GM21360 (cell line): ENCODE data around the gene PRKCG.

ENCODE experiments used
- ATAC-seq: cut with Tn5 transposase; IDR thresholded peaks from one replicate; pipeline ENCODE4 v1.9.1; 2021; ENCODE audit warnings: mild to moderate bottlenecking, moderate library complexity; ENCODE audit not compliant: unreplicated experiment

The PRKCG gene

DNA sequence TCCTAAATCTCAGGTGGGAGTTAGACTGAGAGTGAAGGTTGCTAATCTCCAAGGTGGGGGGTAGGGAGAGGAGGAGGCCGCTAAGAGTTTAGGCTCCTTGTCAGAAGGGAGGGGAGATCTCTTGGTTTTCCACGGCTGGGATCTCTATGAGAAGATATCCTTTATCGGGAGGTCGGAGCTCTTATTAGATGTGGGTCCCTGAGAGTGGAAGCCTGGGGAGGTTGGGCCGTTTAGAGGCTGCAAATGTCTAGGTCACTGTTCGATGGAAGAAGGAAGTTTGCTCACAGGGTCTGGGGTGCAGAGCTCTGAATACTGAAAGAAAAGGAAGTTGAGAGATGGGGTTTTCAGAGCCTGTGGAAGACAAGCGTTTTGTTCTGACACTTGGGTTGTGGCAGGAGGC, 10.5 kb upstream of the PRKCG start:
- ATAC-seq: no peak

DNA sequence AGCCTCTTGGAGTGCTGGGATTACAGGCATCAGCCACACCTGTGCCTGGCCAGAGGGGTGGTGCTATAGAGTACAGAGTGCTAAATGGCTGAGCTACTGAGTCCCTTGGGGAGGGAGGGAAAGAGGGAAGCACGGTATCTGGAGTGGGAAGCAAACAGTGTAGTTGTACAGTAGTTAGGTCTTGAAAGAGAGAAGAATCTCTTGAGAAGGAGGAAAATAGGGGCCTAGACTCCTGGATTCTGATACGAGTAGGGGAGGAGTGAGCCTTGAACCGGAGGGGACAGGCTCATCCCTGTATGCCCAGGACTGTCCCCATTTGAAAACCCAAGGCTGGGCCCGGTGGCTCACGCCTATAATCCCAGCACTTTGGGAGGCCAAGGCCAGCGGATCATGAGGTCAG, 9.2 kb upstream of the PRKCG start:
- no peak for ATAC-seq

DNA sequence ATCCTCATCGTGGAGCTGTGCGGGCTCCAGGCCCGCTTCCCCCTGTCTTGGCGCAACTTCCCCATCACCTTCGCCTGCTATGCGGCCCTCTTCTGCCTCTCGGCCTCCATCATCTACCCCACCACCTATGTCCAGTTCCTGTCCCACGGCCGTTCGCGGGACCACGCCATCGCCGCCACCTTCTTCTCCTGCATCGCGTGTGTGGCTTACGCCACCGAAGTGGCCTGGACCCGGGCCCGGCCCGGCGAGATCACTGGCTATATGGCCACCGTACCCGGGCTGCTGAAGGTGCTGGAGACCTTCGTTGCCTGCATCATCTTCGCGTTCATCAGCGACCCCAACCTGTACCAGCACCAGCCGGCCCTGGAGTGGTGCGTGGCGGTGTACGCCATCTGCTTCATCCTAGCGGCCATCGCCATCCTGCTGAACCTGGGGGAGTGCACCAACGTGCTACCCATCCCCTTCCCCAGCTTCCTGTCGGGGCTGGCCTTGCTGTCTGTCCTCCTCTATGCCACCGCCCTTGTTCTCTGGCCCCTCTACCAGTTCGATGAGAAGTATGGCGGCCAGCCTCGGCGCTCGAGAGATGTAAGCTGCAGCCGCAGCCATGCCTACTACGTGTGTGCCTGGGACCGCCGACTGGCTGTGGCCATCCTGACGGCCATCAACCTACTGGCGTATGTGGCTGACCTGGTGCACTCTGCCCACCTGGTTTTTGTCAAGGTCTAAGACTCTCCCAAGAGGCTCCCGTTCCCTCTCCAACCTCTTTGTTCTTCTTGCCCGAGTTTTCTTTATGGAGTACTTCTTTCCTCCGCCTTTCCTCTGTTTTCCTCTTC, 8.0 kb upstream of the PRKCG start:
- ATAC-seq: no peak

DNA sequence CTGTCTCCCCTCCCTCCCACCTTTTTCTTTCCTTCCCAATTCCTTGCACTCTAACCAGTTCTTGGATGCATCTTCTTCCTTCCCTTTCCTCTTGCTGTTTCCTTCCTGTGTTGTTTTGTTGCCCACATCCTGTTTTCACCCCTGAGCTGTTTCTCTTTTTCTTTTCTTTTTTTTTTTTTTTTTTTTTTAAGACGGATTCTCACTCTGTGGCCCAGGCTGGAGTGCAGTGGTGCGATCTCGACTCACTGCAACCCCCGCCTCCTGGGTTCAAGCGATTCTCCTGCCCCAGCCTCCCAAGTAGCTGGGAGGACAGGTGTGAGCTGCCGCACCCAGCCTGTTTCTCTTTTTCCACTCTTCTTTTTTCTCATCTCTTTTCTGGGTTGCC, 7.4 kb upstream of the PRKCG start:
- no peak for ATAC-seq

DNA sequence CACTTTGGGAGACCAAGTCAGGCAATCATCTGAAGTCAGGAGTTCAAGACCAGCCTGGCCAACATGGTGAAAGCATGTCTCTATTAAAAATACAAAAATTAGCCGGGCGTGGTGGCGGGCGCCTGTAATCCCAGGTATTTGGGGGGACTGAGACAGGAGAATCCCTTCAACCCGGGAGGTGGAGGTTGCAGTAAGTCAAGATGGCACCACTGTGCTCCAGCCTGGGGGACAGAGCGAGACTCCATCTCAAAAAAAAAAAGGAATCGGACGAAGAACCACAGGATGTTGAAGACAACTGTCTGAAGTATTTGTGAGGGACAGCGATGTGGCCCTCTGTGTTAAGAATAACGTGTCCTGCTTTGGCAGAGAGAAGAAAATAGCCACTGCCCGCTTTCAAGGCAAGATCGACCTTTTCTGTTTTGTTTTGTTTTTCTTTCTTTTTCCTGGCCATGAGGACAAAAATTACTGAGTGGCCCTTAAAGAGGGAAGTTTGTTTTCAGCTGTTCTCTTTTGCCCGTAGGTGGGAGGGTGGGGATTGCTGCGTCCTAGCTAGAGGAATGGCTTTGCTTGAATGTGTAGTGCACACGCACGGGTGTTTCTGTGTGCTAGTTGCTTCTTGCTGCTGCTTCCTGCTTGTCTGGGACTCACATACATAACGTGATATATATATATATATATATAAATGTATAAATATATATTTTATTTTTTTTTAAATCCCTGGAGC, 6.2 kb upstream of the PRKCG start:
- no peak for ATAC-seq

DNA sequence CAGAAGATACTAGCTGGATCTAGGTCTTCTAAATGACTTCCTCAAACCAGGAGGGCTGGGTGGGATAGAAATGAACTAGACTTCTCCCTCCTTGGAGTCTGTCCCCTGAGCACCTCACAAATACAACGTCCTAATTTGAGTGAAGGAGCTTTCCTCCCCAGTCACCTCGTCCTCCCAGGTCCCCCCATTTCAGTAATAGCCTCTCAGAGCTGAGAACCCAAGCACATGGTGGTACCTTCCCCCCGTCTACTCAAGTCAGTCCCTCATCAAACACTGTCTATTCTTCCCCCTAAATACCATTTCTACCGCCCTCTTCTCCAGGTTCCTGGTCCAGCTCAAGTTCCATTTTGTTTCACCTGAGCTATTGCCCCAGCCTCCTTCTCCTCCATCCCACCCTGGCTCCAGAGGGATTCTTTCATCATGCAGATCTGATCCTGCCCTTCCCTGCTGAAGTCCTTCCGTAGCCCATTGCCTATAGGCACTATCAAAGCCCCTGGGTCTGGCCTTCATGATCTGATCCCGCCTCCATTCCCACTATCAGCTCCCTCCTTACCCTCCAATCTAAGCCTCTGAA, 5.3 kb upstream of the PRKCG start:
- ATAC-seq: no peak

DNA sequence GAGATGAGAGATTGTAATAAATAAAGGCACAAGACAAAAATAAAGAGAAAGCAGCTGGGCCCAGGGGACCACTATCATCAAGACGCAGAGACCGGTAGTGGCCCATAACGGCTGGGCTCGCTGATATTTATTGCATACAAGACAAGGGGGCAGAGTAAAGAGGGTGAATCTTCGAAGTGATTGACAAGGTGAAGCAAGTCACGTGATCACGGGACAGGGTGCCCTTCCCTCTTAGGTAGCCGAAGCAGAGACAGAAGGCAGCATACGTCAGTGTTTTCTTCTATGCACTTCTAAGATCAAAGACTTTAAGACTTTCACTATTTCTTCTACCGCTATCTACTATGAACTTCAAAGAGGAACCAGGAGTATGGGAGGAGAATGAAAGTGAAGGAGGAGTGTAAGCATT, 4.6 kb upstream of the PRKCG start:
- no peak for ATAC-seq

DNA sequence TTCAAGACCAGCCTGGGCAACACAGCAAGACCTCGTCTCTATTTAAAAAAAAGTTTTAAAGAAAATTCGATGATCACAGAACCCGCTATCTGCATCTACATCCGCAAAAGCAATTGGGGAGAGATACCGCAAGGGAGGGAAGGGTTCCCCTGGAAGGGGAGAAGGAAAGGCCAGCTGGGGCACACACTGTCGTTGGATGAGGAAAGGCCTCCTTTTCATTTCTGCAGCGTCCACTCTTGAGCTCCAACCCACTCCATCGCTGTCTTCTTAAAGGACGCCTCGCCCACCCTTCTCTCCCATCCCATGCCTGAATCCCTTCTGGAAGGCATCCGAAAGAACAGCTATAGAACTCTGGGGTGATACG, 3.2 kb upstream of the PRKCG start:
- no peak for ATAC-seq

DNA sequence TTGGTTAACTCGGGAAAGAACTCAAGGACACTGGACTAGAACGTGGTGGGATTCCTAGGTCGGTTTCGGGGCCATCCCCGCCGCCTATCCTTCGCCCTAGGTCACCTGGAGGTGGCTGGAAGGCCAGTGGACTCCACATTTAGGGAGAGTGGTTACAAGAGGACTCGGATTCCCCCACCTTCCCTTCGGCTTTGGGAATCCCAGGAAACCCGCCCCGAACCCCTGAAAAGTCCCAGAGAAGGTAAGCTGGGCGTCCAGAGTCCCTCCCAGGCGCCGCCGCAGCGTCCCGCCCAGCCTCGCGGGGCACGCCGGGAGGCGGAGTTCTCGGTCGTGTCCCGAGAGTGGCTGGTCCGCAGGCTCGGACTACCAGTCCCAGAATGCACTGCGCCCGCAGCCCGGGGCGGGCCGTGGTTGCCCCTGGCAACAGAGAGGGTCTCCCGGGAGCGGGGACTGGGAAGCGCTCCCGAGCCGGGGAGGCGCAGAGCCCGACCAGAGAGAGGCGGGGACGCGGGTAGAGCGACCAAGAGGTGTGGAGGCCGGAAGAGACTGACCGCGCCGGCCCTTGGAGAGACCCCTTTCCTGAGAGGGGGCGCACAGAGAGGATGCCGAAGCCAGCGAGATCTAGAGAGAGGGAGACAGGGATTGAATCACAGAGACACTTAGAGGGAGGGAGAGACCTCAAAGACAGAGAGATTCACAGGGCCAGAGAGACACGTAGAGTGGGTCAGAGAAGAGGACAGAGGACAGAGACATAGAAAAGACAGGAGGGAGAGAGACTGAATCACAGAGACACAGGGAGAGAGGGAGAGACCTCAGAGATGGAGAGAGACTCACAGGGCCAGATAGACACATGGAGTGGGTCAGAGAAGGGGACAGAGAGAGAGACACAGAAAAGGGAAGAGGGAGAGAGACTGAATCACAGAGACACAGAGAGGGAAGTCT, 2.6 kb upstream of the PRKCG start:
- ATAC-seq: peak; percentile 74

DNA sequence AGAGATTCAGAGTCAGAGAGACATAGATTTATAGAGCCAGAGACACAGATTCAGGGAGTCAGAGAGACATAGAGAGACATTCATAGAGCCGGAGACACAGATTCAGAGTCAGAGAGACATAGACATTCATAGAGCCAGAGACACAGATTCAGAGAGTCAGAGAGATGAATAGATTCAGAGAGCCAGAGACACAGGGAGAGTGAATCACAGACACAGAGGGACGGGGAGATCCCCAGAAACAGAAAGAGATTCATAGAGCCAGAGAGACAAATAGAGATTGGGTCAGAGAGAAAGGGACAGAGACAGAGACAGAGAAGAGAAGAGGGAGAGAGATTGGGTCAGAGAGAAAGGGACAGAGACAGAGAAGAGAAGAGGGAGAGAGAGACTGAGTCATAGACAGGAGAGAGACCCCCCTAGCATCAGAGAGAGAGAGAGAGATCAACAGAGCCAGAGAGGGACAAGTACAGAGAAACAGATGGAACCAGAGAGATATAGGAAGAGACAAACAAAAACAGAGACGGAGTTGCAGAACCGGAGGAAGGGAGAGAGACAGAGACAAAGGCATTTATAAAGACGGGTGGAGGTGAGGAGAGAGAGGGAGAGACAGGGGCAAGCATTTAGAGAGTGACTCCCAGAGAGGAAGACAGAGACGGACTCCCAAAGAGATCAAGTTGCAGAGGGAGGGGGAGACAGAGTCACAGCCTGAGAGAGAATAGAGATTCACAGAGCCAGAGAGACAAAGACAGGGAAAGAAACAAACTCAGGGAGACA, 1.1 kb upstream of the PRKCG start:
- ATAC-seq: no peak

DNA sequence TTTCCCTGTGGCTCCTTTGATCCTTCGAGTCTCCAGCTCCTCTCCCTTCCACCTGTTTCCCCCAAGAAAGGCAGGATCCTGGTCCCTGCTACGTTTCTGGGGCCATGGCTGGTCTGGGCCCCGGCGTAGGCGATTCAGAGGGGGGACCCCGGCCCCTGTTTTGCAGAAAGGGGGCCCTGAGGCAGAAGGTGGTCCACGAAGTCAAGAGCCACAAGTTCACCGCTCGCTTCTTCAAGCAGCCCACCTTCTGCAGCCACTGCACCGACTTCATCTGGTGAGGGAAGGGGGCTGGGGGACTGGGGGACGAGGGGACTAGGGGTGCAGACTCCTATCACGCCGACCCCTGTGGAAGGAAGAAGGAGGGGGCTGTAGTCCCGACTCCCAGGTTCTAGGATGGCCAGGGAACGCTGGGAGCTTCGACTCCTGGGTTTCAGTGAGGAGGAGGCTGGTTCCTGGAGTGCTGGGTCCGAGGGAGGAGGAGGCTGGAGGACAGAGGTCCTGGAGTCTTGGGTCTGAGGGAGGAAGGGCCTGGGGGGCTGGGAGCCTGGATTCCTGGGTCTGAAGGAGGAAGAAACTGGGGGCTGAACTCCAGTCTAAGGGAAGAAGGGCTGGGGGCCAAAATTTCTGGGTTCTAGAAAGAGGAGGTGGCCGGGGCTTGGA, 524 bp downstream of the PRKCG start:
- no peak for ATAC-seq

DNA sequence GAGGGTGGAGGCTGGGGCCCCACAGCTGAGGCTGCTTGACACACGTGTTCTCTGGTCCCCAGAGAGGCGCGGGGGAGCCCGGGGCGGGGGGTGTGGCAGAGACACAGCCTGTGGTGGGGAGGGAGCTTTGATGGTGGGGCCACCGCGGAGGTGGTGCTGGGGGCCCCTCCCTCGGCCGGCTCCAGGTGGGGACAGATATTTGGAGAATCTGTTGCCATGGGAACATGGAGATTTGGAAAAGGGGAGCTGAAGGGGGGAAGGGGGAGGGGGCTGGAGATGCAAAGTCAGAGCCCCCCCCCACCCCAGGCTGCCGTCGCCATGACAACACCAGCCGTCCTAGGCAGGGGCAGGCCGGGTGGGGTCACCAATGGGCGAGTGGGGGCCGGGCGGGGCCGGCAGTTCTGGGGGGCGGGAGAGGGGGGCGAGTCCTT, 1.2 kb downstream of the PRKCG start:
- ATAC-seq: no peak

DNA sequence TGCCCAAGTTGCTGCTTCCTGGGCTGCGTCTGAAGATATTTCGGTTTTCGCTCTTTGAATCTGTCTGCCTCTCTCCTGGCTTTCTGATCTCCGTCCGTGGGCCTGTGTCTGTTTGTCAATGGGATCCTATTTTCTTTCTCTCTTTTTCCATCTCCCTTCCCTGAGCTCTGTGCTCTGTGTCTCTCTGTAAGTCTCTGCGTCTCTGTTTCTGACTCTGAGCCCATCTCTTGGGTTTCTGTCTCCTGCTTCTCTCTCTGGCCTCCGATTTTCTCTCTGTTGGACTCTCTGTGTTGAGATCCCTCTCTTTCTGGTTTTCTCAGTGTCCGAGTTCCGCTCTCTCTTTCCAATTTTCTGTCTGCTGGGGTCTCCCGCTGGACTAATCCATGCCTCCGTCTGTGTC, 1.7 kb downstream of the PRKCG start:
- ATAC-seq: no peak

DNA sequence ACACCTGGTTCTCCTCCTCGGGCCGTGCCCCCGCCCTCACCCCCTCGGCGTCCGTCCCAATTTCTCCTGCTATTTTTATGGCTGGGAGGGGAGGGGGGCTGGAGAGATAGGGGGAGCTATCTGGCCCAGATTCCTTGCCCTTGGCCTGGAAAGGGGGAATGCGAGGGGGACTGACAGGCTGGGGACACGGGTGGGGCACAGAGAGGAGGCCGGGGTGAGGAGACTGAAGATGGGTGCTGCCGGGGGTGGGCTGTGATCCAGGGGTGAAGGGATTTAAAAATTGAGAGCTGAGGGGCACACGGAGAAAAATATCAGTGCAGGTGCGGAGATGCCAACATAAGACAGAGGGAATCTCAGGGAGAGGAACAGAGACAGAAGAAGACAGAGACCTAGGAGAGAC, 2.3 kb downstream of the PRKCG start:
- no peak for ATAC-seq

DNA sequence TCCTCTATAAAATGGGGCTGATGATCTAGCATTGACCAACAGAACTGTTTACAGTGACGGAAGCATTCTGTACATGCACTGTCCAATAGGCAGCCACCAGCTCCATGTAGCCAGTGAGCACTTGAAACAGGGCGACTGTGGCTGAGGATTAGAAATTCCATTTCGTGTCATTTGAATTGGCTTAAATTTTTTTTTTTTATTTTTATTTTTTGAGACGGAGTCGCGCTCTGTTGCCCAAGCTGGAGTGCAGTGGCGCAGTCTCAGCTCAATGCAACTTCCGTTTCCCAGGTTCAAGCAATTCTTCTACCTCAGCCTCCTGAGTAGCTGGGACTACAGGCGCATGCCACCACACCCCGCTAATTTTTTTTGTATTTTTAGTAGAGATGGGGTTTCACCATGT, 3.0 kb downstream of the PRKCG start:
- no peak for ATAC-seq

DNA sequence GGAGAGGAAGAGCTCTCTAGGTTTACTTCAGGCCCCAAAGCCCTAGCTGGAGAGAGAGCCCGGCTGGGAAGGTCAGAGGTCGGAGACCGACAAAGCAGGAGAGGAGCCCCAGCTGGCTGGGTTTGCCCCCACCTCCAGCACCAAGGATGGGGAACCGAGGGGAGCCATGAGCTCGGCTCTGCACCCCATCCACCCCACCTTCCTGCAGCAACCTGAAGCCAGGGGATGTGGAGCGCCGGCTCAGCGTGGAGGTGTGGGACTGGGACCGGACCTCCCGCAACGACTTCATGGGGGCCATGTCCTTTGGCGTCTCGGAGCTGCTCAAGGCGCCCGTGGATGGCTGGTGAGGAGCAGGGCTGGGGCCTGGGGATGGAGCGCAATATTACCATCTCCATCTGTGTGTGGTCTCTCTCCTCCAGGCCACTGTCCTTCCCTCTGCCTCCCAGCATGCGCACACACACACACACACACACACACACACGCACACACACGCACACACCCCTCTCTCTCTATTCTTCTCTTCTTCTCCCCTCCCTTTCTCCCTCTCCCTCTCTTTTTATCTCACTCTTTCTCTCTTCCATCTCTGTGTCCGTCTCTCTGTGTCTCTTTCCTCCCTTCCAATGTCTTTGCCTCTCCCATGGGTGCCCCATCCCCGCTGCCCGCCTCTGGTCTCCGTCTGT, 10.4 kb downstream of the PRKCG start:
- no peak for ATAC-seq

DNA sequence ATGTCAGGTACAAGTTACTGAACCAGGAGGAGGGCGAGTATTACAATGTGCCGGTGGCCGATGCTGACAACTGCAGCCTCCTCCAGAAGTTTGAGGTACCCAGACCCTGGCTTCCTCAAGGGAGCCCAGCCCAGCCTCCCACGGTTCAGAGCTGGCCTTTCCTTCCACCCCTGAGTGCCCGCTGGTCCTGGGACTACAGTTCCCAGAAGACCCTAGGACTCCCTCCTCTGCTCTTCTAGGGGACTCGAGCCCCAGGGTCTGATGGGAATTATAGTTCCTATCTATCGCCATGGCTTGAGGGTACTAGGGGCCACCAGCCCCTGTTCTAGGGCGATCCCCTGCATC, 11.0 kb downstream of the PRKCG start:
- ATAC-seq: no peak

DNA sequence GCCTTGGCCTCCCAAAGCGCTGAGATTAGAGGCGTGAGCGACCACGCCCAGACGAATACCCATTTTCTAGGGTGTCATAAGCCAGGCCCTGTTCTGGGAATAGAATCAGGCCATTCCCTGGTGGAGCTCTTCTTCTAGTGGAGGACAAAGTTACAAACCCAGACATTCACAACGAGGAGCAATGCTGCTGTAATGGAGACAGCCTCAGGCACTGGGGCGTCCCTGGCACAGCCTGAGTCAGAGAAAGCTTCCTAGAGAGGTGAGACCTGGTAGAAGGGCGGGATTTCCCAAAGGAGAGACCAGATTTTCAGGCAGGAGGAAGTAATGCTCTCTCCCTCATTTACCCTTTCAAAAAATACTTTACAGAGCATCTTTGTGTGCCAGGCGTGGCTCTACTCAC, 12.7 kb downstream of the PRKCG start:
- ATAC-seq: no peak

DNA sequence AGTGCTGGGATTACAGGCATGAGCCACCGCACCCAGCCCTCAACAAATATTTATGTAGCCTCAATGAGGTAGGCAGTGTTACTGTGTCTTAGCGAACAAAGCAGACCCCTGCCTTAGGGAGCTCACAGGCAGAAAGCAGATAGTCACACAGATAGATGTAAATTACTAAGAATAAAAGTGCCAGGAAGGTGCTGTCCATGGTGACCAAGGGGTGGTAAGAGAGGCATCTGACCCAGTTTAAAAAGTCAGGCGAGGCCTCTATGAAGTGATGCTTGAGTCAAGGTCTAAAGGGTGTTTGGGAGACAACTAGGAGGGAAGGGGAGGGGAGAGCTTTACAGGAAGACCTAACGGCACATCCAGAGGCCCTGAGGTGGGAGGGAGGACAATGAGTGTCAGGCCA, 14.7 kb downstream of the PRKCG start:
- ATAC-seq: no peak
